GM12875 (cell line): Measurements from ENCODE around the gene UBE2G1.

Experiments used
- H3K4me3 ChIP-seq: one replicate; pipeline ENCODE4 v1.5.1; 2011; ENCODE audit warnings: low read depth, low read length, control low read depth
- TF ChIP-seq, protein P1 (sequence below): IDR thresholded peaks from 2 replicates; pipeline ENCODE4 v1.5.1; 2011; ENCODE audit warnings: low read depth, mild to moderate bottlenecking, control low read depth, inconsistent platforms, low read length, moderate library complexity, borderline replicate concordance; ENCODE audit not compliant: insufficient read depth

UBE2G1 gene

DNA sequence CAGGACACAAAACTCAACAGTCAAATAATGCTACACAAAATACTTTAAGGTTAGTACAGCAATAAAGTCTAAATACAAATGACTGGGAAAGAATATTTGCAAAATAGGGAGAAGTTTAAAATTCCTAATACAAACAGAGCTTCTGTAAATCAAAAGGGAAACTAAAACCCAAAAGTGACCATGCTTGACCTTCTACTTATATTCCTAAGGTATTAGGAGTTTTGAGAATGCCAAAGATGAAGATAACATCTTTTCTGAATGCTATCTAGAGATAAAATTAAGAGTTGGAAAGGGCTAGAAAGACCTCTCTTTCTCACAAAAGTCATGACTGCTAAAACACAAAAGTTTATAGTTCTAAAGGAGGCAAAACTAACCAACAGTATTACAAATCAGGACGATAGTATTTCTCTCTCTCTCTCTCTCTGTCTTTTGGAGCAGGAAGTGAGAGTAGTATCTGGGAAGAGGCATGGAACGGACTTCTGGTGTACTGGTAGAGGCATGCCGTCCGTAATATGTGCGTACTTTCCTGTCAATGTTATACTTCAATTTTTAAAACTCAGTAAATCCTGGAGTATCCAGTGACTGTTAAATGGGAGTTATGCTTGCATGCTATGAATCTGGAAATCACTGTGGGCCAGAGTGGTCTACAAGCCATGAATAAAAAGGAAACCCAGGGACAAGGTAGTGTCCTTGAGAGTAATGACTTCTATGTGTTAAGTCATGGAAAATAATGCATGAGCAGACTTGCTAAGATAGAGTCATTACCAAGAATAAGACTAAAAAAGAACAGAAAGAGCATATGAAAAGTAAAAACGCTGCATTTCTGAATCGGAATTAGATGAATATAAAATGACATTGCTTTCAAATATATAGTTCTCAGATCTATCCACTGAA lies 53.0 kb downstream of the UBE2G1 start:
- TF ChIP-seq, protein P1, sequence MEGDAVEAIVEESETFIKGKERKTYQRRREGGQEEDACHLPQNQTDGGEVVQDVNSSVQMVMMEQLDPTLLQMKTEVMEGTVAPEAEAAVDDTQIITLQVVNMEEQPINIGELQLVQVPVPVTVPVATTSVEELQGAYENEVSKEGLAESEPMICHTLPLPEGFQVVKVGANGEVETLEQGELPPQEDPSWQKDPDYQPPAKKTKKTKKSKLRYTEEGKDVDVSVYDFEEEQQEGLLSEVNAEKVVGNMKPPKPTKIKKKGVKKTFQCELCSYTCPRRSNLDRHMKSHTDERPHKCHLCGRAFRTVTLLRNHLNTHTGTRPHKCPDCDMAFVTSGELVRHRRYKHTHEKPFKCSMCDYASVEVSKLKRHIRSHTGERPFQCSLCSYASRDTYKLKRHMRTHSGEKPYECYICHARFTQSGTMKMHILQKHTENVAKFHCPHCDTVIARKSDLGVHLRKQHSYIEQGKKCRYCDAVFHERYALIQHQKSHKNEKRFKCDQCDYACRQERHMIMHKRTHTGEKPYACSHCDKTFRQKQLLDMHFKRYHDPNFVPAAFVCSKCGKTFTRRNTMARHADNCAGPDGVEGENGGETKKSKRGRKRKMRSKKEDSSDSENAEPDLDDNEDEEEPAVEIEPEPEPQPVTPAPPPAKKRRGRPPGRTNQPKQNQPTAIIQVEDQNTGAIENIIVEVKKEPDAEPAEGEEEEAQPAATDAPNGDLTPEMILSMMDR, result no peak
- H3K4me3 ChIP-seq, result no peak overlapping the region

- H3K4me3 ChIP-seq, result no peak overlapping the region
- TF ChIP-seq, protein P1, result no peak
Observed at GRCh38 chr17:4310354-4311060, 56.0 kb downstream of the UBE2G1 start.

DNA sequence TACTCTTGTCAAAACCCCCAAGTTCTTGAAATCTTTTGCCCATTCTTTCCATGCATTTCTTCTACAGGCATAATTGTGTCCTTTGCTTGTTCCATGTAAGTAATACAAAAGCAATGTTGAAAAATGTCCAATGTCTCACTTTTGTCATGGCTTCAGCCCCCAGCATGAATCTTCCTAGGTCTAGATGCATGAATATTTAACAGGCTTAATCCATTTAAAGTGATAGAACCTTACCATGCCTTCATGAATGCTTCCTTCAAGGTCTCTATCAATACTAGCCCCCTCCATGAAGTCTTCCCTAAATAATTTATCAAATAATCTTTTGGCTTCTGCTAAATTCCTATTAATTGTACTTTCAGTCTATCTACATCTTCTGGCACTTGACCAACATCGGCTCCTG lies 56.6 kb downstream of the UBE2G1 start:
- TF ChIP-seq, protein P1, result no peak
- no peak overlapping the region for H3K4me3 ChIP-seq

DNA sequence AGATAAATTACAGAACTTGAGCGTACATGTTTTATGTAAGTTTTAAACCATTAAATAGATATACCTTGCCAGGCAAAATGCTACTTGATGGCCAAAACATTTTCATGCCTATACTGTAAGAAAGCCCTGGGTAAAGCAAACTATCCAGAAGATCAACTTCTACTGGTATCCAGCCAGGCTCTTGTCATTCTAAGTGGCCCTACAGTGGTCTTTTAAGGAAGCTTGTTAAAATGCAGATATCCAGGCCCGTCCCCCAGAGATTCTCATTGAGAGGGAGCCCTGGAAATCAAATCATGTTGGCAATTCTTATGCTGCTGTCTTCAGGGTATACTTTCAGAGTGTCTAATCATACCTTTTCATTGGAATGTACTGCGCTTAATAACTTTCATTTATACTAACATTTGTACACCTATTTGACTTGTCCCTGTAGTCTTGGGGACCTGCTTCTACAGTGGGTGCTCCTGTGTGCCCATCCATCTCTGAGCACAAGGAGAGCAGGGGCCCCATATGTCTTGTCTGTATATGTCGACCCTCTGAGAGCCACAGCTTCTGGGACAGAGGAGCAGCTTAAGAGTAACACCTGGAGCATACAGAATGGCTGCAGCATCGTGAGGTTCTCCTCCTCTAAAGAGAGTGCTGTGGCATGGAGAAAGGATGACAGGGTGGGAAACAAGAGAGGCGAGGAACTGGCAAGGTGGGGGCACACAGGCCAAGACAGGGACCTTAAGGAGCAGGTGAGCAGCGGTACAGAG lies 59.1 kb downstream of the UBE2G1 start:
- TF ChIP-seq, protein P1, result no peak

DNA sequence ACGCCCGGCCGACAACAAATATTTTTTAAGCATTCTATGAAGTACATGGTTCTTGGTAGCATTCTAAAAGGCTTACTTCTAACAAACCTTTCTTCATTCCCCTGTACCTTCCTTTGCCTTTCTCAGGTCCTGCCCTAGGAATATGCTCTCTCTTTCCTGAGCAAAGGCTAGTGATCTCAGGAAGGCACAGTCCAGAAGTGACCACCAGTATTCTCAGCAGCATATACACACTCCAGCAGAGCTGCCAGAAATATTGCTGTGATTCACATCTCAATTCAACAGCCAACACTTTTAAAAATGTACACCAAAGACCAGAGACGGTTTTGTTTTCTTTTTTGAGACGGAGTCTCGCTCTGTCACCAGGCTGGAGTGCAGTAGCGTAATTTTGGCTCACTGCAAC lies 61.3 kb downstream of the UBE2G1 start:
- TF ChIP-seq, protein P1, result no peak
- no peak overlapping the region for H3K4me3 ChIP-seq

More for the DNA sequence above, 59.1 kb downstream of the UBE2G1 start:
- H3K4me3 ChIP-seq, result no peak overlapping the region

- TF ChIP-seq, protein P1, result peak; percentile 59; the same call in 1 of the 2 replicates
- no peak overlapping the region for H3K4me3 ChIP-seq
Observed at GRCh38 chr17:4304417-4305027, 62.0 kb downstream of the UBE2G1 start.
